T47D (cell line): Measurements from ENCODE around the gene RAD23B.

Source experiments
- DNase-seq, 2 experiments: peaks; one replicate each; pipeline versions ENCODE4 v3.0.0 to v3.0.0-alpha.2; 2011 to 2012; ENCODE audit warnings: low read depth in 1 of 2, low spot score in 1 of 2
- JUND ChIP-seq: IDR thresholded peaks from 2 replicates; pipeline ENCODE4 v1.6.1; 2012; ENCODE audit warnings: low read depth
- in situ Hi-C: cut with HindIII; loops from 2 replicates; pipeline ENCODE4 v1.10.0; 2016; ENCODE audit warnings: low sequenced_read_pairs, low pct_unique_long_range_greater_than_20kb

RAD23B gene

DNA sequence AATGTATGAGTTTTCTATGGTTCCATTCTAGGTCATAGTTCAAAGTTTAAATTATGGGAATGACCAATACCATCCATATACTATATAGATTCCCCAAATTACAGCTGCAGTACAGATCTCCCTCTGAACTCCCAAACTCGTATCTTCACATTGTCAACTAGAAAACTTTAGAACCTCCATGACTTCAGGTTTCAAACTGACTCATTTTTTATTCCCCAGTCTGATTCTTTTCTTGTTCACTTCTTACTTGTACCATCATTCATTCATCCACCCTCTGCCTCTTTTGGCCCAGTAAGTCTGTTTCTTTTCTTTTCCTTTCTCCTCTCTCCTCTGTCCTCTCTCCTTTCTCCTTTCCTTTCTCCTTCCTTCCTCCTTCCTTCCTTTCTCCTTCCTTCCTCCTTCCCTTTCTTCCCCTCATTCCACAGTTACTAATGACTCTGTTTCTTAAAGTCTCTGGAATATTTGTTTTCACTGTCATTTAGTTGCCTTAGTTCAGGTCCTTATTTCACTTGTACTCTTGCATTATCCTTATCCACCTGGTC lies 30.5 kb downstream of the RAD23B start:
- in situ Hi-C loops: no loop called here
- DNase-seq: no peak
- TF ChIP-seq JUND: no peak

DNA sequence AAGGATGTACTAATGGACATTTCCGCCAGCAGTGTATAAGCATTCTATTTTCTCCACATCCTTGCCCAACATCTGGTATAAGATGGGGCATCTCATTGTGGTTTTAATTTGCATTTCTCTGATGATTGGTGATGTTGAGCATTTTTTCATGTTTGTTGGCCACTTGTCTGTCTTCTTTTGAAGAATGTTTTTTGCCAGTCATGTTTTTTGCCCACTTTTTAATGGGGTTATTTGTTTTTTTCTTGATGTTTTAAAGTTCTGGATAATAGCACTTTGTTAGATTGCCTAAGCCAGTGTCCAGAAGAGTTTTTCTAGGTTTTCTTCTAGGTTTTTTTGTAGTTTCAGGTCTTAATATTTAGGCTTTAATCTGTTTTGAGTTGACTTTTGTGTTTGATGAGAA lies 31.7 kb downstream of the RAD23B start:
- in situ Hi-C loops: no loop called here
- TF ChIP-seq JUND: no peak
- DNase-seq: no peak

DNA sequence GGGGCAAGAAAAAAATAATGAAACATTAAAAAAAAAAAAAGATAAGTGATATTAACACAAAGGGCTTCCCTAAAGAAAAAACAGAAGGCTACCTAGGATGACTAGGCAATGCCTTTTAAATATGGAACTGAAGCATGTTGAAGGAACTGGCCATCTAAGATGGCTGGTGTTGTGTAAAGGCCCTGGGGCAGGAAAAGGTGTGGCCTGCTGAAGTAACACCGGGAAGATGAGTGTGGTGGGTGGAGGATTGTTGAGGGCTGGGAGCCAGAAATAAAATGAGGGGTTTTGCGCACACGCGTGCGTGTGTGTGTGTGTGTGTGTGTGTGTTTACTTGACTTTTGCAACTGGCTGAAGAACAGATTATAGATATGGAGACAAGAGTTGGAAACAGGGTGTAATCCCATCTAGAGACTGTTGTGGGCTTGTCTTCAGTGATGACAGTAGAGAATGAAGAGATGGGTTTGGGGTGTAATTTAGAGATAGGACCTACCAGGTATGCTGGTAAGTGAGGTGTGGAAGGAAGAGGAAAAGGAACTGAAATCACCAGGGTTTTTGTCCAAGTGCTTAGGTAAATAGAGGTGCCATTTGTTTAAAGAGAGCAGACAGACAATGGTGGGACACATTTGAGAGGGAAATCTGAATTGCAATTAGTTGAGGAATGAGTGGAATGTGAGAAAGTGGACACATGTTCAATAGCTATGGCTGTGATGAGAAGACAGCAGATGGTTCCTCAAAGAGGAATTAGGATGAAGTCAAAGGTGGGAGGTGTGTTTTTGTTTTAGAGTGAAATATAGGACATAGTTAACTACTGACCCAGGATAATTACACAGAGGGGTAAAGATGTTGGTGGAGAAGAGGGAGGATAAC lies 33.9 kb downstream of the RAD23B start:
- TF ChIP-seq JUND: no peak
- no peak for DNase-seq
- in situ Hi-C loops: no loop called here

DNA sequence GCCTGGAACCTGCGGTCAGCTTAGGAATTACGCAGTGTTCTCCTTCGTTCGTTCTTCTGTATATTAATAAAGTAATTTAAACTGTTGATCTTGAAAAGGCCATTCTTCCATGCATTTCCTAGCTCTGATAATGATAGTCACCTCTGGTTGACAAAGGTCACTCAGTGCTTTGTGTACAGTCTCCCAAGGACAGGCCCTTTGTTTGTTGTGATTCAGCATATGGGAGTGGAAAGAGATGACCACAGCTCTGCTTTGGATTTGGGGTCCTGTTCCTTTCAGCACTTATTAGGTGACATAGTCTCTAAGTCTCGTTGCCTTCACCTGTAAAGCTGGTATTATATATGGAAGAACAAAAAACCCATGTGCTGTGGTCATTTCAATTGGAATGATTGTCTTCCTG lies 39.6 kb downstream of the RAD23B start:
- no peak for DNase-seq
- no peak for TF ChIP-seq JUND
- in situ Hi-C loops: no loop called here

DNA sequence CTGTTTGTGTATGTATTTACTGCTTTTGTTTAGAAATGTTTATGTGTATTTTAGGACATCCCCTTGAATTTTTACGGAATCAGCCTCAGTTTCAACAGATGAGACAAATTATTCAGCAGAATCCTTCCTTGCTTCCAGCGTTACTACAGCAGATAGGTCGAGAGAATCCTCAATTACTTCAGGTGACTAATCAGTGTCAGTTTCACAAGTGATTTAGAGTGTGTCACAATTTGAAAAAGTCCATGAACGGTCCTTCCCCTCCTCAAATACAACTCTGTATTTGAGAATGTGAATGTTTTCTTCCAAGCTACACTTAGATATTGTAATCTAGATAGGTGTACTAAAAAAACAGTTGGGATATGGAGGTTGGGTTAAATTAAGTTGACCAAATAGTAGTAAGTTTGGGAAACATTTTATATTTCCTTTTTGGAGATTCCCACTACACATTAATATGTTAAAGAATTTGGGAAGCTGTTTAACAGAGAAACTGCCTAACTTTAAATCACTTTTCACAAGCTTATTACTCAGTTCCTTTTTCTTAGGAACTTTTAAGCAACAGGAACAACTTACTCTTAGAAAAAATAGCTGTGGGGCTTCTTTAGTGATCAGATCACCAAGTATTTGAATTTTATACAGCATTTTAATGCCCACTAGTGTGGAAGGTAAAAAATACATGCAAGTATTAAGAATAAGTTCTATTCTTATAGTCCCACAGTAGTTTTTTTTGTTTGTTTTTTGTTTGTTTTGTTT lies 40.9 kb downstream of the RAD23B start:
- no peak for DNase-seq
- in situ Hi-C loops: no loop called here
- no peak for TF ChIP-seq JUND

DNA sequence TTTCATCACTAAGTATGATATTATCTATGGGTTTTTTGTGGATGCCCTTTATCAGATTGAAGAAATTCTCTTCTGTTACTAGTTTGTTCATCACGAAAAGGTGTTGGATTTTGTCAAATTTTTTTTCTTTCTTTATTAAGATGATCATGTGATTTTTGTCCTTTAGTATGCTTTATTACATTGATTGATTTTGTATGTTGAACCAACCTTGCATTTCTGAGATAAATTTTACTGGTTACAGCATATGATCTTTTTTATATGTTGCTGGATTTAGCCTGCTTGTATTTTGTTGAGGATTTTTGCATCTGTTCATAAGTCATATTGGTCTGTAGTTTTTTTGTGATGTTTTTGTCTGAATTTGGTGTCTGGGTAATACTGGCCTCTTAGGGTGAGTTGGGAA lies 42.8 kb downstream of the RAD23B start:
- no peak for DNase-seq
- in situ Hi-C loops: no loop called here
- no peak for TF ChIP-seq JUND

DNA sequence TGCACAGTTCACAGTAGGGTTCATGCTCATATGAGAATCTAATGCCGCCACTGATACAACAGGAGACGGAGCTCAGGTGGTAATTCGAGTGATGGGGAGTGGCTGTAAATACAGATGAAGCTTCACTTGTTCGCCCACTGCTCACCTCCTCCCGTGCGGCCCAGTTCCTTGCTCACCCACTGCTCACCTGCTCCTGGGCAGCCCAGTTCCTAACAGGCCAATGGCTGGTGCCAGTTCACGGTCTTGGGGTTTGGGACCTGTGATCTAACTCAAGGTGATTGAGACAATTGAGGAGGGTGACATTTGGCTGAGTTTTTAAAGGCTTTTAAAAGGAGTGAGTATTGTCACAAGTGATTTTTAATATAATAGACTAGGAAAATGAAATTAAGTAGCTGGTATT lies 45.4 kb downstream of the RAD23B start:
- in situ Hi-C loops: no loop called here
- no peak for TF ChIP-seq JUND
- DNase-seq: no peak

DNA sequence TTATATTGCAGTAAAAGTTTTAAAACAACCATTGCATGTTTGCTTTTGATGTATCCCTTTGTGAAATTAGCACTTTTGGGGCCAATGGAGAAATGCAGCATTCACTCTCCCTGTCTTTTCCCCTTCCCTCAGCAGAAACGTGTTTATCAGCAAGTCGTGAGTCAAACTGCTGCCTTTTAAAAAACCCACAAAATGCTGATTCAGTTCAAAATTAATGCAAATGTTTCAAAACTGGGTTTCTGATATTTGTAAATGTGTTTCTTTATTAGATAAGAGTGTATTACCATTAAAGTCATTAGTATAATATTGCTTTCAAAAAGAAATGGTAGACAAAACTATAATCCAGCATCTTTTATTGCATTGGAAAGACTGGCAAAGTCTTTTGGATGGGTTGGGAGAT lies 47.3 kb downstream of the RAD23B start:
- DNase-seq: no peak
- in situ Hi-C loops: no loop called here
- TF ChIP-seq JUND: no peak

DNA sequence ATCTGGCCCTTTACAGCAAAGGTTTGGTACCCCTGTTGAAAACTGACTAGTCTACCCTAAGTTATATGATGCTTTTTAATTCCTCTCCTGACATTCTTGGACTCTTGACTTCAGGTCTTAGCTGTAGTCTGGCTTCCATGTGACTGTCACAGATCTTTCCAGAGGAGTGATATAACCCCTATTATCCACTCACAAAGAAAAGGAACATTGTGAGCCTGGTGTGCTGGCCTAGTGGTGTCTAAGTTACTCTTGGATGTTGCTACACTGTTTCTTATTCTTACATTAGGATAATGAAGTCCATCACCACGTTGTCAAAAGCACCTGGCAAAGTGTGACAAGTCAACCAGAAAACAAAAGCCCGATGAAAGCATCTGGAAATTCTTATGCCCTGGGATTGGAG lies 49.8 kb downstream of the RAD23B start:
- DNase-seq: no peak
- TF ChIP-seq JUND: no peak
- in situ Hi-C loops: no loop called here

DNA sequence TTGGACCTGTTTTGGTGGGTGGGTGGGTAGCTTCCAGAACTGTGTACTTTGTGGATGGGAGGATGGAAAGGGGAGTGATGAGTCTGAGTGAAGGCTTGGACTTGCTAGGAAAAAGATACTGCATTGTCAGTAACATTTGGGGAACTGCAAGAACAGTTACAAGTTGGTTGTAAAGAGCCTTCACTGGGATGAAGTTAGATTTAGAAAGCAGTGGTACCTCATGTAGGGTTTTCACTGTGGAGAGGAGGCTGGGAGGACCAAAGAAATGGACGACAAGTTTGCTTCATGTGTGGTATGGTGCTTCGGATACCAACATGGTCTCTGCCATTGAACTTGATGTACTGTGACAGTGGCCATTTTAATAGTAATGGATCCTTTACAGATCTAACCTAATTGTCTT lies 50.3 kb downstream of the RAD23B start:
- no peak for DNase-seq
- no peak for TF ChIP-seq JUND
- in situ Hi-C loops: no loop called here

DNA sequence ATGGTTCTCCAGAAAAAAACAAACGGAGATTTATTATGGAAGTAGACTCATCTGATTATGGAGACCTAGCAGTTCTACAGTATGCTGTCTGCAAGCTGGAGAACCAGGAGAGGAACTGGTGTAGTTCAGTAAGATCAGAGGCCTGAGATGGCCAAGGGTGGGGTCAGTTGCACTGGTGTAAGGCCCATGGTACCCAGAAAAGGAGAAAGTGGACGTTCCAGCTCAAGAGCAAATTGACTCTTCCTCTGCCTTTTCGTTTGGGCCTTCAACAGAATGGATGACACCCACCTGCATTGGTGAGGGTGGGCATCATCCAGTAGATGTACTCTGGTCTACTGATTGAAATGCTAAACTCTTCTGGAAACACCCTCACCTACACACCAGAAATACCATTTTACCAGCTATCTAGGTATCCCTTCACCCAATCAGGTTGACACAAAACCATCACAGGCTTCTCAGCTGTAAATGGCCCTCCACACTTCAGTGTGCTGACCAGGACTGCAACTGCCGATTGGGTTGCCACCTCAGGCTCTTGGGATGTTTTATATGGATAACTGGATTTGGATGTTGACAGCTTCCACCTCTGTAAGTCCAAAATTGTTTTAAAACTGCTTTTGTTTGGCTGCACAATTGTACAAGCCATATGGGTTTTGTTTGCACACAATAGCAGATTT lies 51.2 kb downstream of the RAD23B start:
- in situ Hi-C loops: no loop called here
- DNase-seq: no peak
- TF ChIP-seq JUND: no peak

DNA sequence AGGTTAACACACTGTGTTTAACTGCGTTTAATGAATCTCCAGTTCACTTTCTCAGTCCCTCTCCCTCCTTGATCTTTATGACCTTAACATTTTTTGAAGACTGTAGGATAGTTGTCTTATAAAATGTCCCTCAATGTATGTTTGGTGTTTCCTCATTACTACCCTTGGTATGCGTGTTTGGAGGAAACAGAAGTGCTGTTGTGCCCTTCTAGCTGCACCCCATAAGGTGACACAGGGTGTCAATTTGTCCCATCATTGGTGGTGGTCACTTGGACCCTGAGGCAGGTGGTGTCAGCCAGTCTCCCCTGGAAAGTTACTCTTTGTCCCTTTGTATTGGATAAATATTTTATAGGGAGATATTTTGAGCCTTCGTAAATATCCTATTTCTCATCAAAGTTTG lies 52.3 kb downstream of the RAD23B start:
- DNase-seq: no peak
- no peak for TF ChIP-seq JUND
- in situ Hi-C loops: no loop called here

DNA sequence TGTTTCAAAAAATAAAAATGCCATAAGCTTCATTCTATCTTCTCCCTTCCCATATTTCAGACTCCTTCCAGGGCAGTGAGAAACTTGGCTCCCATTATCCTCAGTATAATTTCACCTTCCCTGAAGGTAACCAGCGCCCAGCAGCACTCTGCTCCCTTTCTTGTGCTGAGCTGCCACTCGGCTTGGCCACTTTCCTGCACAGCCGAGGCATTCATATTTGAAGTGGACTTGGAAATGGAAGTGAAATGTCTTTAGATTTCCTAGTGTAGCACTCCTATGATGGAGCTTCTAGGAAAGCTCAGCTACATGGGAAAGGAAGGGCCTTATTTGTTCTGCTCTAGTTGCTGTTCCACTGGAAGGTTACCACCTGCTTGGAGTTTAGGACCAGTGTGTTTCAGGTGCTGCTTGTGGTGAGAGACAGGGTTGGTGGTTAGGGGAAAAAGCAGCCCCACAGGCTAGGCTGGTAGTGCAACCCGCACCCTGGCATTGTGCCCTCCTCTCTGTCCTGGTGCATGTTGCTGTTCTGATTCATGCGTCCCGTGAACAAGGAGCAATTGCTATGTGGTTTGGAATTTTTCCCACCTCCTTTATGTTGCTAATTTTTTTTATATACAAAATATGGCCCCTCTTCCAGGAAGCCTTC lies 53.8 kb downstream of the RAD23B start:
- in situ Hi-C loops: no loop called here
- TF ChIP-seq JUND: no peak
- peak; percentile 77 to 95 for DNase-seq
